Activated CD4-positive, alpha-beta T cell treated with anti-CD3 and anti-CD28 coated beads for 36 hours (primary cell): ENCODE results near the gene C11orf91. TPM values are rescaled to one million over a fixed set of nuclear protein-coding genes. Genes with fewer than 3 reads are reported as not detected.
"Not testable (repeated sequence)": the region's sequence is repeated elsewhere in the genome, so short reads cannot be mapped to it uniquely, and the experiment has no call there.

Experiments
- ATAC-seq: fragments of 200-7000 bp; cut with Tn5 transposase; one replicate; pipeline ENCODE4 v1.10.0; 2021; ENCODE audit warnings: mild to moderate bottlenecking, moderate library complexity
- CTCF ChIA-PET: fragments of 350-600 bp; sonication (Branson Sonifier 250); formaldehyde crosslinking; loops from one replicate; lab custom pipeline; 2021; ENCODE audit warnings: antibody characterized with exemption; lab: Charles Lee
- POLR2A ChIA-PET: fragments of 350-600 bp; sonication (Branson Sonifier 250); formaldehyde crosslinking; loops from one replicate; lab custom pipeline; 2021; ENCODE audit warnings: antibody characterized with exemption, inconsistent platforms; lab: Charles Lee
- DNase-seq: peaks from one replicate; pipeline ENCODE4 v3.0.0-alpha.2; 2020
- H3K27ac Mint-ChIP-seq: one replicate; pipeline ENCODE4 v1.8.0; 2021; ENCODE audit warnings: mixed read lengths
- H3K27me3 Mint-ChIP-seq: one replicate; pipeline ENCODE4 v1.8.0; 2021; ENCODE audit warnings: mixed read lengths
- H3K36me3 Mint-ChIP-seq: one replicate; pipeline ENCODE4 v1.8.0; 2021; ENCODE audit warnings: low read depth, mixed read lengths
- H3K4me1 Mint-ChIP-seq: one replicate; pipeline ENCODE4 v1.8.0; 2021; ENCODE audit warnings: mixed read lengths
- H3K4me3 Mint-ChIP-seq: one replicate; pipeline ENCODE4 v1.8.0; 2021; ENCODE audit warnings: mild to moderate bottlenecking, moderate library complexity, mixed read lengths
- H3K9me3 Mint-ChIP-seq: one replicate; pipeline ENCODE4 v1.8.0; 2021; ENCODE audit warnings: low read depth, mixed read lengths
- intact Hi-C, 2 experiments: fragments of 100-400 bp; cut with DNase I in 1 of 2; cut with micrococcal nuclease in 1 of 2; formaldehyde crosslinking; loops; one replicate each; pipeline versions ENCODE4 v1.14.2 to v1.15.1; 2022 to 2024; cut with DNase I, micrococcal nuclease
- total RNA-seq, 2 experiments: library from RNA; stranded (reverse); gene quantifications; one replicate each; pipeline ENCODE4 v1.2.3, GENCODE V29; 2021

The C11orf91 gene
- total RNA-seq, 2 experiments from 2014 or later: not detected

GRCh38 chr11:33734441-33735270 lies 34.0 kb upstream of the C11orf91 start:
- H3K36me3 Mint-ChIP-seq: peaks cover 24% of the 10 kb centered on the region

GRCh38 chr11:33733980-33734379 lies 33.4 kb upstream of the C11orf91 start:
- H3K27ac Mint-ChIP-seq: no peak overlapping the region
- H3K36me3 Mint-ChIP-seq: peaks cover 27% of the 10 kb centered on the region
- CTCF ChIA-PET: interaction anchor here (0.9 to 1.2 kb wide), 2 partner anchors 38 to 53 kb away, joined by 3 read pairs; no protein-coding TSS in a partner anchor
- no peak for DNase-seq
- H3K27me3 Mint-ChIP-seq: peaks cover 16% of the 10 kb centered on the region
- H3K4me3 Mint-ChIP-seq: peak overlapping the region; percentile 20
- no peak for ATAC-seq
- H3K9me3 Mint-ChIP-seq: no peaks in the 10 kb centered on the region
- POLR2A ChIA-PET: interaction anchor here (0.6 kb wide), 1 partner anchor 48 kb away, joined by 6 read pairs; no protein-coding TSS in a partner anchor
- peaks cover 51% of the 10 kb centered on the region for H3K4me1 Mint-ChIP-seq
- intact Hi-C loops: loop anchor here (5.0 to 10.0 kb wide), 6 partner anchors 321 to 1931 kb away; partner anchors contain the start of genes HIPK3 (in 2 of the 2), CAPRIN1 (in 1 of the 2), CSTF3 (in 1 of the 2) and TRIM44 (in 1 of the 2)

More at GRCh38 chr11:33734441-33735270, 34.0 kb upstream of the C11orf91 start:
- ATAC-seq (no peak), DNase-seq (no peak)
- H3K27ac Mint-ChIP-seq: peak overlapping the region; percentile 84
- H3K9me3 Mint-ChIP-seq: no peaks in the 10 kb centered on the region
- intact Hi-C loops: loop anchor here (1.0 to 10.0 kb wide), 9 partner anchors 38 to 1930 kb away; partner anchors contain the start of genes HIPK3 (in 2 of the 2), CAPRIN1 (in 1 of the 2), CSTF3 (in 1 of the 2) and FBXO3 (in 1 of the 2)
- H3K4me3 Mint-ChIP-seq: peak overlapping the region; percentile 82
- H3K27me3 Mint-ChIP-seq: peaks cover 16% of the 10 kb centered on the region
- ChIA-PET POLR2A (interaction anchor here (0.6 kb wide), 1 partner anchor 49 kb away, joined by 6 read pairs; no protein-coding TSS in a partner anchor), CTCF (interaction anchor here (0.9 to 1.2 kb wide), 2 partner anchors 38 to 52 kb away, joined by 3 read pairs; no protein-coding TSS in a partner anchor)
- peaks cover 48% of the 10 kb centered on the region for H3K4me1 Mint-ChIP-seq

- intact Hi-C loops: loop anchor here (1.0 to 10.0 kb wide), 9 partner anchors 9 to 1933 kb away; partner anchors contain the start of genes HIPK3 (in 2 of the 2), C11orf91 (in 1 of the 2), CAPRIN1 (in 1 of the 2) and CSTF3 (in 1 of the 2)
These were observed 31.3 kb upstream of the C11orf91 start for GRCh38 chr11:33731723-33732531.

GRCh38 chr11:33730716-33731115 lies 30.1 kb upstream of the C11orf91 start:
- POLR2A ChIA-PET: no interaction called here
- Mint-ChIP-seq H3K9me3 (no peaks in the 10 kb centered on the region), H3K36me3 (peaks cover 32% of the 10 kb centered on the region), H3K4me3 (no peak overlapping the region), H3K27ac (no peak overlapping the region), H3K27me3 (peaks cover 9% of the 10 kb centered on the region), H3K4me1 (peaks cover 47% of the 10 kb centered on the region)
- CTCF ChIA-PET: interaction anchor here (0.5 to 1.0 kb wide), 3 partner anchors 12 to 1503 kb away, joined by 3 read pairs; no protein-coding TSS in a partner anchor
- intact Hi-C loops: loop anchor here (1.0 to 10.0 kb wide), 8 partner anchors 7 to 1934 kb away; partner anchors contain the start of genes HIPK3 (in 2 of the 2), C11orf91 (in 1 of the 2), CAPRIN1 (in 1 of the 2) and CSTF3 (in 1 of the 2)
- ATAC-seq (no peak), DNase-seq (no peak)

More at GRCh38 chr11:33731723-33732531, 31.3 kb upstream of the C11orf91 start:
- peaks cover 48% of the 10 kb centered on the region for H3K4me1 Mint-ChIP-seq
- no peaks in the 10 kb centered on the region for H3K9me3 Mint-ChIP-seq
- CTCF ChIA-PET: interaction anchor here (0.7 kb wide), 1 partner anchor 27 kb away, joined by 3 read pairs; no protein-coding TSS in a partner anchor
- peak overlapping the region; percentile 81 for H3K27ac Mint-ChIP-seq
- peak; percentile 76 for ATAC-seq
- peak; percentile 75 for DNase-seq
- peaks cover 32% of the 10 kb centered on the region for H3K36me3 Mint-ChIP-seq
- POLR2A ChIA-PET: interaction anchor here (0.6 kb wide), 1 partner anchor 81 kb away, joined by 4 read pairs; no protein-coding TSS in a partner anchor
- H3K27me3 Mint-ChIP-seq: peaks cover 8% of the 10 kb centered on the region
- H3K4me3 Mint-ChIP-seq: peak overlapping the region; percentile 43

GRCh38 chr11:33729072-33729664 lies 28.5 kb upstream of the C11orf91 start:
- H3K27ac Mint-ChIP-seq, CTCF ChIA-PET, intact Hi-C loops, POLR2A ChIA-PET, DNase-seq, H3K4me3 Mint-ChIP-seq, H3K27me3 Mint-ChIP-seq, H3K9me3 Mint-ChIP-seq, ATAC-seq: not testable (repeated sequence)
- Mint-ChIP-seq H3K4me1 (peaks cover 48% of the 10 kb centered on the region), H3K36me3 (peaks cover 25% of the 10 kb centered on the region)

GRCh38 chr11:33727539-33727938 lies 26.9 kb upstream of the C11orf91 start:
- H3K27me3 Mint-ChIP-seq, DNase-seq, H3K27ac Mint-ChIP-seq, CTCF ChIA-PET, ATAC-seq, POLR2A ChIA-PET, H3K4me3 Mint-ChIP-seq, H3K9me3 Mint-ChIP-seq, intact Hi-C loops: not testable (repeated sequence)
- peaks cover 52% of the 10 kb centered on the region for H3K4me1 Mint-ChIP-seq
- H3K36me3 Mint-ChIP-seq: peaks cover 13% of the 10 kb centered on the region

GRCh38 chr11:33725496-33725895 lies 24.9 kb upstream of the C11orf91 start:
- Mint-ChIP-seq H3K27me3 (peaks cover 3% of the 10 kb centered on the region), H3K36me3 (peaks cover 18% of the 10 kb centered on the region), H3K27ac (no peak overlapping the region), H3K9me3 (no peaks in the 10 kb centered on the region), H3K4me1 (peaks cover 49% of the 10 kb centered on the region), H3K4me3 (no peak overlapping the region)
- intact Hi-C loops: no loop called here
- ATAC-seq (no peak), DNase-seq (no peak)
- ChIA-PET CTCF (no interaction called here), POLR2A (no interaction called here)

GRCh38 chr11:33724644-33725035 lies 24.0 kb upstream of the C11orf91 start:
- Mint-ChIP-seq H3K27ac (peak overlapping the region; percentile 5), H3K27me3 (peaks cover 3% of the 10 kb centered on the region), H3K36me3 (peaks cover 25% of the 10 kb centered on the region), H3K9me3 (no peaks in the 10 kb centered on the region), H3K4me1 (peaks cover 49% of the 10 kb centered on the region), H3K4me3 (no peak overlapping the region)
- ATAC-seq: no peak
- no peak for DNase-seq
- POLR2A ChIA-PET: no interaction called here
- CTCF ChIA-PET: interaction anchor here (1.3 kb wide), 1 partner anchor 134 kb away, joined by 4 read pairs; no protein-coding TSS in a partner anchor
- intact Hi-C loops: no loop called here

GRCh38 chr11:33723238-33723881 lies 22.7 kb upstream of the C11orf91 start:
- H3K9me3 Mint-ChIP-seq: no peaks in the 10 kb centered on the region
- H3K27ac Mint-ChIP-seq: peak overlapping the region; percentile 74
- no peak for DNase-seq
- H3K4me1 Mint-ChIP-seq: peaks cover 46% of the 10 kb centered on the region
- CTCF ChIA-PET: interaction anchor here (0.6 to 1.2 kb wide), 4 partner anchors 9 to 348 kb away, joined by 3 to 7 read pairs (median 3); no protein-coding TSS in a partner anchor
- intact Hi-C loops: loop anchor here (1.0 kb wide), 1 partner anchor 8 kb away; no protein-coding TSS in a partner anchor
- peaks cover 24% of the 10 kb centered on the region for H3K36me3 Mint-ChIP-seq
- POLR2A ChIA-PET: interaction anchor here (1.3 kb wide), 1 partner anchor 14 kb away, joined by 5 read pairs; no protein-coding TSS in a partner anchor
- H3K4me3 Mint-ChIP-seq: no peak overlapping the region
- peaks cover 3% of the 10 kb centered on the region for H3K27me3 Mint-ChIP-seq
- peak; percentile 34 for ATAC-seq
